Measurements from ENCODE around the gene KDM4B. TPM values are rescaled to one million over a fixed set of nuclear protein-coding genes. Genes with fewer than 3 reads are reported as not detected.

The KDM4B gene
- total and polyA plus RNA-seq, 5 donors = 18.8 to 37.5 (median 26.6) TPM

DNA sequence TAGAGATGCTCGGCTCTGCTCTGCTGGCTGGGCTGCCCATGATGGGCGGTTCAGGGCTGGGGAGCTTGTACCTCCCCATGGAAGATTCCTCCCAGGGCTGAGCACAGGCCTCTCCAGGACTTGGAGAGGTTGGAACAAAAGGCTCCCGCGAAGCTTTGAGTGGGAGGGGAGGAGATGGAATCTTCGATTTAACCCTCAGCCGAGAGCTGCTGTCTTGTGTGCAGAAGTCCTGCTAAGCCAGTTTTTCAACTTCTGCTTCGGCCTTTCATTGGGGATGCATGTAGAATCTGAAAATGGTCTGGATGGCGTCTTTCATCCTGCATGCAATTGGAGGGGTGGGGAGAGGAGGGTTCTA lies 163.3 kb downstream of the KDM4B start:
- WGBS = 77% methylated on average over 8 of the region's 8 CpGs
- Histone ChIP-seq H3K4me1 (ENCODE audit: control insufficient read depth, insufficient read depth, low read length) (peaks cover 10% of the 10 kb centered on the region), H3K4me3 (ENCODE audit: low read length) (no peak overlapping the region), H3K9me3 (ENCODE audit: control insufficient read depth, low read length) (no peaks in the 10 kb centered on the region), H3K27ac (ENCODE audit: low read length) (no peak overlapping the region), H3K27me3 (ENCODE audit: control insufficient read depth, insufficient read depth) (no peaks in the 10 kb centered on the region)
- intact Hi-C loops (cut with DNase I) = loop anchor here in 1 of 4 donors (10.0 kb wide), 1 partner anchor 77 kb away; no protein-coding TSS in a partner anchor
- DNase-seq (no peak), ATAC-seq (no peak)

DNA sequence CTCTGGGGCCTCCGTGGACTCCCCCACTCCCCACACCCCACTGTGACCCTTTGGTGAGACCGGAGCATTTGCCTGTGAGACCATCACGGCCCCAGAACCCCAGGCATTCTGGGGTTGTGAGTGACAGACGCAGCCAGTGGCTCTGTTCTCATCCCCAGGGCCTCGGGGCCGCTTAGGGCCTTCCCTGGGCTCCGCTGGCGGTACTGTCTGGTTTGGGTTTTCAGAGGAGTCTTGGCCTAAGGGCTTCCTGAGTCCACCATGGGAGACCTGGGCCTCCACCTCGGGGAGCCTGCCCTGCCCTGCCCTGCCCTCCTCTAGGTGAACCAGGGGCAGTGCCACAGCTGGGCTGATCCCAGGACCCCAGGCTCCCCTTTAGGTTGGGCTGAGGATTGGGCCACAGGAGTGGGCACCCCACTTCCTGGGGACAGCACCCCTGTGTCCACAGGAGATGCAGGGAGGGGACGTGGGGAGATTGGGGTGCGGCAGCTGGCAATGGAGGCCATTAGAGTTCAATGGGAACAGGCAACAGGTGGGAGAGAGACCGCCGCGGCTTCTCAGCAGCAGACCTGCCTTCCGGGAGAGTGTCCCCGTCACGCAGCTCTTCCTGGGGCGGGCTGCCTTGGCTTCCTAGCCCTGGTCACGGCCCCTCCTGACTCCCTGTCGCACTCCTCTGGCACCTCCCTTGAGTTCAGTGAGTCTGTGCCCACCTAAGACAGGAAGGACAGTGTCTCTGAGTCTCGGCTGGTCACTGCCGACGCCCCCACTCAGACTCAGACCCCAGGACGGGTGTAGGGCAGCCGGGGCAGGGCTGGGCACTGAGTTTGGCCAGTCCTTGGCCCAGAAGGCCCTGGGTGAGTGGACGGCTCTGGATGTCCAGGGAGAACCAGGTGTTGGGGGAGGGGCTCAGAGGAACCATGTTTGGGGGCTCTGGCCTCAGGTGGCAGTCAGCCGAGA lies 164.1 kb downstream of the KDM4B start:
- 94% methylated on average over 27 of the region's 27 CpGs for WGBS
- DNase-seq (no peak), ATAC-seq (no peak)
- Histone ChIP-seq H3K9me3 (ENCODE audit: control insufficient read depth, low read length) (no peaks in the 10 kb centered on the region), H3K4me3 (ENCODE audit: low read length) (no peak overlapping the region), H3K27ac (ENCODE audit: low read length) (no peak overlapping the region), H3K4me1 (ENCODE audit: control insufficient read depth, insufficient read depth, low read length) (peaks cover 8% of the 10 kb centered on the region), H3K27me3 (ENCODE audit: control insufficient read depth, insufficient read depth) (no peaks in the 10 kb centered on the region)
- intact Hi-C loops (cut with DNase I) = loop anchor here in 1 of 4 donors (10.0 kb wide), 1 partner anchor 78 kb away; no protein-coding TSS in a partner anchor

DNA sequence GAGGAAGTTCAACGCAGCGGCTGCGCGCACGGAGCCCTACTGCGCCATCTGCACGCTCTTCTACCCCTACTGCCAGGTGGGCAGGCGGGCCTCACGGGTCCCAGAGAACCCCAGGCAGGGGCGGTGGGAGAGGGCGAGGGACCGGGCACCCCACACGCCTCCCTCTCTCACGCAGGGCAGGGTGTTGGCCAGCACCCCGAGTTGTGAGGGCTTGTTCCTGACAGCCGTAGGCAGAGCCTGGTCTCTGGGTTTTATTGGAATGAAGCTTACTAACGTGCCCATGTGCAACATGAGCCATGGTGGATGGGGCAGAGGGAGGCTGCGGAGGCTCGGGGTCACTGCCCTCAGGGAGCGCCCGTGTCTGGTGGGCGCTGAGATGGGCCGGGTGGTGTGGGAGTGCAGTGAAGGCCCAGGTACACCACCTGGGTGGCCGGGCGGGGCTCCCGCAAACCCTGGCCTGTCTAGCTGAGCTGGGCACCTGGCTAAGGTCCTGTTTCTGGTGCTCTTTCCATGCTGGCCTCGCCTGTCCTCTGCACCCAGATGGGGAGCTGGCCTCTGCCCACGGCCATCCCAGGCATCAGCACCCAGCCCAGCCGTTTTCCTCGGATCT lies 165.2 kb downstream of the KDM4B start:
- H3K27ac ChIP-seq (ENCODE audit: low read length) = no peak overlapping the region
- H3K4me1 ChIP-seq (ENCODE audit: control insufficient read depth, insufficient read depth, low read length) = peaks cover 2% of the 10 kb centered on the region
- H3K4me3 ChIP-seq (ENCODE audit: low read length) = no peak overlapping the region
- H3K27me3 ChIP-seq (ENCODE audit: control insufficient read depth, insufficient read depth) = no peaks in the 10 kb centered on the region
- DNase-seq (no peak), ATAC-seq (no peak)
- no peaks in the 10 kb centered on the region for H3K9me3 ChIP-seq (ENCODE audit: control insufficient read depth, low read length)
- 93% methylated on average over 30 of the region's 30 CpGs for WGBS
- intact Hi-C loops (cut with DNase I) = loop anchor here in 1 of 4 donors (10.0 kb wide), 1 partner anchor 79 kb away; no protein-coding TSS in a partner anchor

DNA sequence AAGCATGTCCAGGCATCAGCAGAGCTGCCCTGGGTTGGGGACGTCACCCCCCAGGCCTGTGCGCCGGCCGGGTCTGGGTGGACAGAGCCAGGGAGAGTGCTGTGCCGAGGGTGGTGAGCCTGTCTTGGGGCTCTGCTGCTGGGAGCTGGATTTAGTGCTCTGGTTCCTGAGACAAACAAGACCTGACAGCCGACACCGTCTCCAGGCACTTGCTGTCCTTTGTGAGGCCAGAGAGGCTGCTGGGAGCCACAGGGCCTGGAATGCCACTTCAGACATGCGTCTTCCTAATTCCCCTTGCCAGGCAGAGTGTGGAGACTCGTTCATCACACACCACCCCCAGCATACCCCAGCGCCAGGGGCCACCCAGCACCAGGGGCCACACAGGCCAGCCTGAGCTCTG lies 165.8 kb downstream of the KDM4B start:
- Histone ChIP-seq H3K4me3 (ENCODE audit: low read length) (no peak overlapping the region), H3K27ac (ENCODE audit: low read length) (no peak overlapping the region), H3K4me1 (ENCODE audit: control insufficient read depth, insufficient read depth, low read length) (no peaks in the 10 kb centered on the region), H3K9me3 (ENCODE audit: control insufficient read depth, low read length) (no peaks in the 10 kb centered on the region), H3K27me3 (ENCODE audit: control insufficient read depth, insufficient read depth) (no peaks in the 10 kb centered on the region)
- ATAC-seq (no peak), DNase-seq (no peak)
- WGBS = 79% methylated on average over 10 of the region's 10 CpGs
- intact Hi-C loops (cut with DNase I) = loop anchor here in 1 of 4 donors (10.0 kb wide), 1 partner anchor 80 kb away; no protein-coding TSS in a partner anchor

DNA sequence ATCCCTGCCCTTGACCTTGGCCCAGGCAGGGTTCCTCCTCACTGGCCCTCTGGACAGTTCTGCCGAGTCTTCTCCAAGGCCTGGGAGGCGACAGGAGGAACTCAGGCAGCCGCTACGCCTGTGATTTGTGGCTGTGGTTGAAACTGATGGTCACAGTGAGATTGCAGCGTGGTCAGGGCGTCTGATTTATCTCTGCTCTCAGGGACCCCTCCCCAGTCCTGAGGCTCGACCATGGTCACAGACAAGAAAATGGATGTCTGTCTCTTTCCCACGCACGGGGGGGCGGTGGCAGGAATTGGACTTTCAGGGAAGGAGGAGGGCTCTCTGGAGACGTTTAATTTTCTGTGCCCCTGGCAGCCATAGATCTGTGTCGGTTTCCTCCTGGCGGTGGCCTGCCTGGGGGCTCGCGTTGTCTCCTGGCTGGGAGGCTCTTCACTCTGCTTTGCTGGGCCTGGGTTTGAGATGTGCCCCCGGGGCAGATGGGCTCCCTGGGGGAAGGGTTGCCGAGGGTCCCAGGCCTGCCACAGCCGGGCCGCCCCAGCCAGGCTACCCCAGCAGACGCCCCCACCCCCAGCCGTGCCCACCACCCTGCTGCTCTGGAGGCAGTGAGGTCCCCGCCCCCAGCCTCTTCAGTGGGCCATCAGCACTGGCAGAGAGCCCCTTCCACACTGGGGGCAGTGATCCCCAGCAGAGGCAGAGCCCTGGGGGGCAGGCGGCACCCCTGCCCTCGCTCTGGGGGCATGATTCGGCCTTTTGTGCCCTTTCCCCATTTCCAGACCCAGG lies 167.4 kb downstream of the KDM4B start:
- no peak for ATAC-seq
- intact Hi-C loops (cut with DNase I) = loop anchor here in 1 of 4 donors (10.0 kb wide), 1 partner anchor 81 kb away; no protein-coding TSS in a partner anchor
- Histone ChIP-seq H3K27ac (ENCODE audit: low read length) (no peak overlapping the region), H3K4me1 (ENCODE audit: control insufficient read depth, insufficient read depth, low read length) (no peaks in the 10 kb centered on the region), H3K27me3 (ENCODE audit: control insufficient read depth, insufficient read depth) (no peaks in the 10 kb centered on the region), H3K9me3 (ENCODE audit: control insufficient read depth, low read length) (no peaks in the 10 kb centered on the region), H3K4me3 (ENCODE audit: low read length) (no peak overlapping the region)
- no peak for DNase-seq
- WGBS = 80% methylated on average over 25 of the region's 25 CpGs

DNA sequence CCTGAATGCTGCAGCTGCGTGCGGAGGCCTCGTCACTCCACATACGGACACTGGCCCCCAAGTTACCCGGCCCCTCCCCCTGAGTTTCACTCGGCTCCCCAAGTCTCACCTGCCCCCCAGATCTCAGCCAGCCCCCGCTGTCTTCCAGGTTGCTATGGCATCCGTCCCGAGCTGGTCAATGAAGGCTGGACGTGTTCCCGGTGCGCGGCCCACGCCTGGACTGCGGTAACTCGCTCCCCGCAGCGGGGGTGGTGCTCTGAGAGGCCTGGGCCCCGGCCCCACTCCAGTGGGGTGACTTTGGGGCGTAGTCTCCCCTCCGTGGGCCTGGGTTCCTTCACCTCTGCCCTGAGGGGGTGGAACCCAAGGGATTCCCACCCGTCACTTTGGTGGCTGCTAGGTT lies 168.2 kb downstream of the KDM4B start:
- no peak overlapping the region for H3K4me3 ChIP-seq (ENCODE audit: low read length)
- DNase-seq = peak in 1 of 3 donors; percentile 52
- WGBS = 92% methylated on average over 22 of the region's 22 CpGs
- H3K27ac ChIP-seq (ENCODE audit: low read length) = no peak overlapping the region
- H3K27me3 ChIP-seq (ENCODE audit: control insufficient read depth, insufficient read depth) = no peaks in the 10 kb centered on the region
- intact Hi-C loops (cut with DNase I) = loop anchor here in 1 of 4 donors (10.0 kb wide), 1 partner anchor 82 kb away; no protein-coding TSS in a partner anchor
- no peak for ATAC-seq
- H3K9me3 ChIP-seq (ENCODE audit: control insufficient read depth, low read length) = no peaks in the 10 kb centered on the region
- no peaks in the 10 kb centered on the region for H3K4me1 ChIP-seq (ENCODE audit: control insufficient read depth, insufficient read depth, low read length)

DNA sequence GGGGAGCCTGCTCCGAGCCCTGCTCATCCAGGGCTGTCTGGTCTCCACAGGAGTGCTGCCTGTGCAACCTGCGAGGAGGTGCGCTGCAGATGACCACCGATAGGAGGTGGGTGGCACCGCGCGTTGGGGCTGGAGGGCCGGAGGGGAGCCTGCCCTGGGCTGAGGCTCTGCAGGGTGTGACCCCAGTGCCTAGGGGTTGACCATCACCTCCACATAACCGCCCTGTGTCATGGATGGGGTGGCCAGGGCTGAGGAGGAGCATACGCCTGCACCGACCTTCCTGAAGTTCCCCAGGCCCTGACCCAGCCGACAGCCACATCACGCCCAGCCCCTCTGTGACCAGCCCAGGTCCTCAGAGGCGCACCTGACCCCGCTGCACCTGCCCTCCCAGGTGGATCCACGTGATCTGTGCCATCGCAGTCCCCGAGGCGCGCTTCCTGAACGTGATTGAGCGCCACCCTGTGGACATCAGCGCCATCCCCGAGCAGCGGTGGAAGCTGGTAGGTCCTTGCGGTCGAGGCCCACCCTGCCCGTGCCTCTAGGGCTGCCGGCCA lies 168.7 kb downstream of the KDM4B start:
- Histone ChIP-seq H3K4me1 (ENCODE audit: control insufficient read depth, insufficient read depth, low read length) (no peaks in the 10 kb centered on the region), H3K4me3 (ENCODE audit: low read length) (no peak overlapping the region), H3K27ac (ENCODE audit: low read length) (no peak overlapping the region), H3K9me3 (ENCODE audit: control insufficient read depth, low read length) (no peaks in the 10 kb centered on the region), H3K27me3 (ENCODE audit: control insufficient read depth, insufficient read depth) (no peaks in the 10 kb centered on the region)
- ATAC-seq = no peak
- peak in 2 of 3 donors; percentile 54 to 58 for DNase-seq
- WGBS = 82% methylated on average over 29 of the region's 29 CpGs
- intact Hi-C loops (cut with DNase I) = loop anchor here in 1 of 4 donors (10.0 kb wide), 1 partner anchor 83 kb away; no protein-coding TSS in a partner anchor

DNA sequence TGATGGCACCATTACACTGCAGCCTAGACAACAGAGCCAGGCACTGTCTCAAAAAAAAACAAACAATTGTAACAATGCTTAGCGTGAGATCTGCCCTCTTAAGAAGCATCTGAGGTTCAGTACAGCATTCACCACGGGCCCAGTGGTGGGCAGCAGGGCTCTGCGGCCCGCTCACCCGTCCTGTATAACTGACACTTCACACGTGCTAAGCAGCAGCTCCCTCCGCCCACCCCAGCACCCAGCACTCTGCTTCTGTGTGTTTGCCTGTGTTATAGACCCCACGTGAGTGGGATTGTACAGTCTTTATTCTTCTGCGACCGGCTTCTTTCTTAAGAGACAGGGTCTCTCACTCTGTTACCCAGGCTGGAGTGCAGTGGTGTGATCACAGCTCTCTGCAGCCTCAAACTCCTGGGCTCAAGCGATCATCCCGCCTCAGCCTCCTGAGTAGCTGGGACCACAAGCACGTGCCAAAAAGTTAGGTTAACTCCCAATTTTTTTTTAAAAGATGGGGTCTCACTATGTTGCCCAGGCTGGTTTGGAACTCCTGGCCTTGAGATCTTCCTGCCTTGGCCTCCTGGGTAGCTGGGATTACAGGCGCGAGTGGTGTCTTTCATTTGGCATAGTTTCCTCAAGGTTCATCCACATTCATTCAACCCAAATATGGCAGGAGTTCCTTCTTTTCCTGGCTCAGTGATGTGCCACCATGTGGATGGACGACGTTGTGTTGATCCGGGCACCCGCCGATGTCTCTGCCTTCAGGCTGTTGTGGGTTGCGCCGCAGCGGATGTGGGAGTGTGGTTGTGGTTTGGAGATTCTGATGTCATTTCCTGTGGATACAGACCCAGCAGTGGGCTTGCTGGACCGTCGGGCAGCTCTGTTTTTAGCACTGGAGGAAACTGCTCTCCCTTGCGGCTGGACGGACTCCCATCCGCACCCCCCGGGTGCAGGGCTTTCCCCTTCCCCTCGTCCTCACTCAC lies 170.0 kb downstream of the KDM4B start:
- no peaks in the 10 kb centered on the region for H3K9me3 ChIP-seq (ENCODE audit: control insufficient read depth, low read length)

DNA sequence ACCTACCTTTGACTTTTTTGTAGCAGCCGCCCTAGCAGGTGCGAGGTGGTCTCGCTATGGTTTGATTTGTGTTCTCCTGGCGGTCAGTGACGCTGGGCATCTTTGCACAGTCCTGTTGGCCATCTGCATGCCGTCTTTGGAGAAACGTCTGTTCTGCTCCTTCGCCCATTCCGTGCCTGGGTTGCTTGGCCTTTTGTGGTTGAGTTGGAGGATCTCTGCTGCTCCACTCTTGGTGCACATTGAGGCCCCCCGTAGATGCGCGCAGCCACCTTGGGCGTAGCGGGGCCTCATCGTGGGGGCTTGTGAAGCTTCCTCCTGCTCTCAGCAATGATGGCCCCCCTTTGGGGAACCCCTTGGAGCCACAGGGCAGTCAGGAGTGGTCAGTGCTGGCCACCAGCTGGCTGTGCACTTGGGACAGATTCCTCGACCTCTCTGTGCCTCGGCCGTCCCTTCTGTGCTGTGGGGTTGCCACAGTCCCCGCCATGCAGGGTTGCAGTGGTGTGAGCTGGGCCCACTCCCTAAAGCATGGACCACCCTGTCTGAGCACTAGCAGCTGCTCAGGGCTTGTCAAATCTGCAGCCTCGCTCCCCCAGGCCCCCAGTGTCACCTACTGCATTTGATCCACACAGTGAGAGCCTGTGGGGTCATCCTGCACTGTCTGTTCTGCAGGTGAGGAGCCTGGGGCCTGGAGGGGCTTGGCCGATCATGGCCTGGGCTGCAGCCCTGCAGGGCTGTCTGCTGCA lies 170.8 kb downstream of the KDM4B start:
- Histone ChIP-seq H3K27me3 (ENCODE audit: control insufficient read depth, insufficient read depth) (no peaks in the 10 kb centered on the region), H3K4me3 (ENCODE audit: low read length) (no peak overlapping the region), H3K4me1 (ENCODE audit: control insufficient read depth, insufficient read depth, low read length) (no peaks in the 10 kb centered on the region), H3K9me3 (ENCODE audit: control insufficient read depth, low read length) (no peaks in the 10 kb centered on the region), H3K27ac (ENCODE audit: low read length) (no peak overlapping the region)
- intact Hi-C loops (cut with DNase I) = loop anchor here in 3 of 4 donors (5.0 to 10.0 kb wide), 3 partner anchors 85 to 95 kb away; no protein-coding TSS in a partner anchor
- DNase-seq (peak; percentile 6 to 51 (median 40)), ATAC-seq (no peak)
- 83% methylated on average over 21 of the region's 21 CpGs for WGBS

More for the DNA sequence above, 170.0 kb downstream of the KDM4B start:
- Histone ChIP-seq H3K27me3 (ENCODE audit: control insufficient read depth, insufficient read depth) (no peaks in the 10 kb centered on the region), H3K4me1 (ENCODE audit: control insufficient read depth, insufficient read depth, low read length) (no peaks in the 10 kb centered on the region), H3K27ac (ENCODE audit: low read length) (no peak overlapping the region), H3K4me3 (ENCODE audit: low read length) (no peak overlapping the region)
- intact Hi-C loops (cut with DNase I) = loop anchor here in 1 of 4 donors (10.0 kb wide), 1 partner anchor 84 kb away; no protein-coding TSS in a partner anchor
- WGBS = 65% methylated on average over 30 of the region's 30 CpGs
- ATAC-seq (peak; percentile 9 to 68), DNase-seq (peak; percentile 59 to 86 (median 84))
